Activated CD4-positive, alpha-beta T cell treated with anti-CD3 and anti-CD28 coated beads for 4 hours (primary cell): ENCODE measurements around the gene CORO1C.

Experiments
- DNase-seq, 2 donors: peaks; one replicate each; pipeline ENCODE4 v3.0.0-alpha.2; 2020

The CORO1C gene

GRCh38 chr12:108597559-108598471 is 133.5 kb downstream of the CORO1C start, which contains the start of gene TMEM119:
Gene TMEM119, minus strand, starts transcription at chr12:108598084. Its CDS starts 5,701 bp downstream, at chr12:108592383.
- no peak for DNase-seq

GRCh38 chr12:108596854-108597558 is 134.3 kb downstream of the CORO1C start:
- no peak for DNase-seq

GRCh38 chr12:108595711-108596647 is 135.3 kb downstream of the CORO1C start:
- no peak for DNase-seq
